Parathyroid adenoma (tissue), 2 donors: Measurements from ENCODE around the gene GJD3.
A peak's percentile ranks its signal among the peaks of the same experiment; 100 is the strongest.
"Not testable (repeated sequence)": the region's sequence is repeated elsewhere in the genome, so short reads cannot be mapped to it uniquely, and the experiment has no call there.

Source experiments
- H2AFZ ChIP-seq: fragments of 300-600 bp; sonication (generic); one replicate; pipeline ENCODE4 v1.7.0; 2017; ENCODE audit warnings: antibody characterized with exemption, mild to moderate bottlenecking
- H3K27ac ChIP-seq: fragments of 300-600 bp; sonication (generic); one replicate; pipeline ENCODE4 v1.7.0; 2017
- H3K27me3 ChIP-seq: fragments of 300-600 bp; sonication (generic); one replicate; pipeline ENCODE4 v1.7.0; 2017; ENCODE audit warnings: low read length; ENCODE audit not compliant: control insufficient read depth, insufficient read depth
- H3K36me3 ChIP-seq: fragments of 300-600 bp; sonication (generic); one replicate; pipeline ENCODE4 v1.7.0; 2017; ENCODE audit warnings: low read length; ENCODE audit not compliant: control insufficient read depth, insufficient read depth
- H3K4me1 ChIP-seq: fragments of 300-600 bp; sonication (generic); one replicate; pipeline ENCODE4 v1.7.0; 2017; ENCODE audit warnings: control low read depth
- H3K4me2 ChIP-seq: fragments of 300-600 bp; sonication (generic); one replicate; pipeline ENCODE4 v1.7.0; 2017; ENCODE audit warnings: low read length
- H3K4me3 ChIP-seq: fragments of 300-600 bp; sonication (generic); one replicate; pipeline ENCODE4 v1.7.0; 2017; ENCODE audit warnings: low read depth, low read length
- H3K79me2 ChIP-seq: fragments of 300-600 bp; sonication (generic); one replicate; pipeline ENCODE4 v1.7.0; 2017; ENCODE audit warnings: control low read depth
- H3K9ac ChIP-seq: fragments of 300-600 bp; sonication (generic); one replicate; pipeline ENCODE4 v1.7.0; 2017; ENCODE audit warnings: mild to moderate bottlenecking
- H3K9me3 ChIP-seq: fragments of 300-600 bp; sonication (generic); one replicate; pipeline ENCODE4 v1.7.0; 2017; ENCODE audit warnings: low read length; ENCODE audit not compliant: control insufficient read depth
- TF ChIP-seq, protein P1 (sequence below): fragments of 300-600 bp; sonication (generic); IDR thresholded peaks from one replicate; pipeline ENCODE4 v1.7.0; 2017; ENCODE audit warnings: antibody characterized with exemption, mild to moderate bottlenecking
- donor health status: primary hyperparathyroidism.

The GJD3 gene

GRCh38 chr17:40364121-40364861 lies at the start of gene GJD3:
GJD3 (minus strand) TSS chr17:40364737; CDS start chr17:40363815, 922 bp downstream.
- Histone ChIP-seq H3K4me2 (peak within 1 kb of the TSS; percentile 85), H3K4me3 (peak within 1 kb of the TSS; percentile 38), H3K79me2 (no peaks in the 10 kb centered on the region), H3K27me3 (no peaks in the 10 kb centered on the region), H2AFZ (peak within 1 kb of the TSS; percentile 84), H3K9me3 (no peaks in the 10 kb centered on the region), H3K36me3 (no peaks in the 10 kb centered on the region), H3K9ac (no peak within 1 kb of the TSS), H3K4me1 (no peaks in the 10 kb centered on the region), H3K27ac (no peak within 1 kb of the TSS)
- TF ChIP-seq, protein P1, sequence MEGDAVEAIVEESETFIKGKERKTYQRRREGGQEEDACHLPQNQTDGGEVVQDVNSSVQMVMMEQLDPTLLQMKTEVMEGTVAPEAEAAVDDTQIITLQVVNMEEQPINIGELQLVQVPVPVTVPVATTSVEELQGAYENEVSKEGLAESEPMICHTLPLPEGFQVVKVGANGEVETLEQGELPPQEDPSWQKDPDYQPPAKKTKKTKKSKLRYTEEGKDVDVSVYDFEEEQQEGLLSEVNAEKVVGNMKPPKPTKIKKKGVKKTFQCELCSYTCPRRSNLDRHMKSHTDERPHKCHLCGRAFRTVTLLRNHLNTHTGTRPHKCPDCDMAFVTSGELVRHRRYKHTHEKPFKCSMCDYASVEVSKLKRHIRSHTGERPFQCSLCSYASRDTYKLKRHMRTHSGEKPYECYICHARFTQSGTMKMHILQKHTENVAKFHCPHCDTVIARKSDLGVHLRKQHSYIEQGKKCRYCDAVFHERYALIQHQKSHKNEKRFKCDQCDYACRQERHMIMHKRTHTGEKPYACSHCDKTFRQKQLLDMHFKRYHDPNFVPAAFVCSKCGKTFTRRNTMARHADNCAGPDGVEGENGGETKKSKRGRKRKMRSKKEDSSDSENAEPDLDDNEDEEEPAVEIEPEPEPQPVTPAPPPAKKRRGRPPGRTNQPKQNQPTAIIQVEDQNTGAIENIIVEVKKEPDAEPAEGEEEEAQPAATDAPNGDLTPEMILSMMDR = no peak

GRCh38 chr17:40414312-40414711 lies 49.8 kb upstream of the GJD3 start:
- H3K4me1 ChIP-seq = not testable (repeated sequence)

DNA sequence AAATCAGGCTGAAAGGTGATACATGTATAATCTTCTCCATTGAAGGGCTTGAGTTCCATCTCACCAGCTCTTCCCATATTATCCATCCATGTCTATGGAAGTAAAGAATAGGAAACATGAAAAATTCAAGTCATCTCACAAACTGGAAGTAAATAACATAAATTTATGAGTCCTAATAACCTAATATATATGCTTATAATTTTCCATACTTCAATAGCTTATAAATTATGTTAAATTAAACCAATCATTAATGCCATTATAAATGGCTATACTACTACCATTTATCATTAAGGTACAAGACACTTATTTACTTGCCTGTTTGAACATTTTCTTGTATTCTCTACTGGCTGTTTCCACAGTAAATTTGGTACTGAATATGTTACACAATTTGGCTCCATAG lies 48.3 kb upstream of the GJD3 start:
- Histone ChIP-seq H3K4me1 (no peaks in the 10 kb centered on the region), H3K79me2 (no peaks in the 10 kb centered on the region), H3K4me3 (no peak overlapping the region), H3K4me2 (no peak overlapping the region), H3K9ac (no peak overlapping the region), H3K36me3 (no peaks in the 10 kb centered on the region), H2AFZ (no peak overlapping the region), H3K9me3 (no peaks in the 10 kb centered on the region), H3K27me3 (no peaks in the 10 kb centered on the region), H3K27ac (no peak overlapping the region)
- TF ChIP-seq, protein P1 = no peak

More at GRCh38 chr17:40414312-40414711, 49.8 kb upstream of the GJD3 start:
- not testable (repeated sequence) for H3K27me3 ChIP-seq, H3K36me3 ChIP-seq, H3K9ac ChIP-seq, H3K79me2 ChIP-seq, H3K4me3 ChIP-seq, H2AFZ ChIP-seq, H3K27ac ChIP-seq, H3K4me2 ChIP-seq, H3K9me3 ChIP-seq

- no peaks in the 10 kb centered on the region for H3K4me1 ChIP-seq
- H3K9me3 ChIP-seq = no peaks in the 10 kb centered on the region
- no peaks in the 10 kb centered on the region for H3K79me2 ChIP-seq
- H3K27me3 ChIP-seq = no peaks in the 10 kb centered on the region
- no peak overlapping the region for H2AFZ ChIP-seq
- H3K9ac ChIP-seq = no peak overlapping the region
- no peaks in the 10 kb centered on the region for H3K36me3 ChIP-seq
- no peak overlapping the region for H3K4me2 ChIP-seq
- H3K27ac ChIP-seq = no peak overlapping the region
- TF ChIP-seq, protein P1 = no peak
- no peak overlapping the region for H3K4me3 ChIP-seq
These were observed 47.3 kb upstream of the GJD3 start for GRCh38 chr17:40411821-40412220.

- no peaks in the 10 kb centered on the region for H3K9me3 ChIP-seq
- H3K27ac ChIP-seq = no peak overlapping the region
- no peaks in the 10 kb centered on the region for H3K79me2 ChIP-seq
- no peaks in the 10 kb centered on the region for H3K27me3 ChIP-seq
- no peak overlapping the region for H3K9ac ChIP-seq
- H3K4me1 ChIP-seq = no peaks in the 10 kb centered on the region
- no peak overlapping the region for H3K4me3 ChIP-seq
- H3K36me3 ChIP-seq = no peaks in the 10 kb centered on the region
- no peak overlapping the region for H3K4me2 ChIP-seq
- TF ChIP-seq, protein P1 = no peak
- no peak overlapping the region for H2AFZ ChIP-seq
These were observed 45.5 kb upstream of the GJD3 start for GRCh38 chr17:40410082-40410481.

DNA sequence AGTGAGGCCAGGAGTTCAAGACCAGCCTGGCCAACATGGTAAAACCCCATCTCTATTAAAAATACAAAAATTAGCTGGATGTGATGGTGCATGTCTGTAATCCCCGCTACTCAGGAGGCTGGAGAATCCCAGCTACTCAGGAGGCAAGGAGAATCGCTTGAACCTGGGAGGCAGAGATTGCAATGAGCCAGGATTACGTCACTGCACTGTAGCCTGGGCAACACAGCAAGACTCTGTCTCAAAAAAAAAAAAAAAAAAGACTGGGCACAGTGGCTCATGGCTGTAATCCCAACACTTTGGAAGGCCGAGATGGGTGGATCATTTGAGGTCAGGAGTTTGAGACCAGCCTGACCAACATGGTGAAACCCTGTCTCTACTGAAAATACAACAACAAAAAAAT lies 45.0 kb upstream of the GJD3 start:
- not testable (repeated sequence) for H3K4me3 ChIP-seq, H3K27ac ChIP-seq, H3K27me3 ChIP-seq

More for the DNA sequence above, 45.0 kb upstream of the GJD3 start:
- not testable (repeated sequence) for H3K4me1 ChIP-seq, H2AFZ ChIP-seq, H3K36me3 ChIP-seq, H3K9ac ChIP-seq, H3K4me2 ChIP-seq, H3K79me2 ChIP-seq, H3K9me3 ChIP-seq
